ENCODE results near the gene PPP4R4.

- TF ChIP-seq POLR2AphosphoS5 (IDR thresholded peaks at IDR 0.05) (no peak), MXI1 (conservative IDR thresholded peaks at IDR 0.05; ENCODE audit: poor library complexity, severe bottlenecking) (no peak), RAD21 (conservative IDR thresholded peaks at IDR 0.05) (no peak)
Measured at GRCh38 chr14:94267352-94267751, 93.2 kb downstream of the PPP4R4 start.
